Colonic mucosa (tissue), 4 donors: ENCODE data around the gene GRK5. TPM values are rescaled to one million over a fixed set of nuclear protein-coding genes. Genes with fewer than 3 reads are reported as not detected.
A peak's percentile ranks its signal among the peaks of the same experiment; 100 is the strongest.

Source experiments
- DNase-seq: peaks from one replicate; pipeline ENCODE4 v3.0.0-alpha.2; 2020
- H3K27ac ChIP-seq: fragments of 200-600 bp; one replicate; pipeline ENCODE4 v1.8.0; 2021
- H3K27me3 ChIP-seq: fragments of 200-600 bp; one replicate; pipeline ENCODE4 v1.8.0; 2021
- H3K36me3 ChIP-seq: fragments of 200-600 bp; one replicate; pipeline ENCODE4 v1.8.0; 2021
- H3K4me1 ChIP-seq: fragments of 200-600 bp; one replicate; pipeline ENCODE4 v1.8.0; 2021; ENCODE audit warnings: mild to moderate bottlenecking
- H3K4me3 ChIP-seq: fragments of 200-600 bp; one replicate; pipeline ENCODE4 v1.8.0; 2021
- H3K9ac ChIP-seq, 2 donors: one replicate each; pipeline ENCODE4 v1.7.0; 2013; ENCODE audit warnings: control low read depth in 2 of 2, low read depth in 2 of 2, low read length in 2 of 2
- H3K9me3 ChIP-seq: fragments of 200-600 bp; one replicate; pipeline ENCODE4 v1.8.0; 2021
- intact Hi-C: fragments of 100-400 bp; cut with DNase I; formaldehyde crosslinking; loops from one replicate; pipeline ENCODE4 v1.14.1; 2022
- total RNA-seq, 2 donors: library from RNA; stranded (reverse); fragmentation: NEBNext Ultra II Directional in 1 of 2; extraction: Animal tissue kit (Norgen Biotek cat#: 25700) in 1 of 2; gene quantifications; one replicate each; pipeline ENCODE4 v1.2.1, GENCODE V29; 2021
- TF ChIP-seq, protein P1 (sequence below): fragments of 200-600 bp; IDR thresholded peaks from one replicate; pipeline ENCODE4 v1.8.0; 2022; ENCODE audit warnings: antibody characterized with exemption, mild to moderate bottlenecking
- donor health status: healthy.
- donor health status: DM: no; HTN: no; CAD: no.
- donor health status: DM: no; HTN: no; CAD: no.

GRK5 gene
- total RNA-seq, 2 donors from 2014 or later = 4.6 to 12.7 TPM

DNA sequence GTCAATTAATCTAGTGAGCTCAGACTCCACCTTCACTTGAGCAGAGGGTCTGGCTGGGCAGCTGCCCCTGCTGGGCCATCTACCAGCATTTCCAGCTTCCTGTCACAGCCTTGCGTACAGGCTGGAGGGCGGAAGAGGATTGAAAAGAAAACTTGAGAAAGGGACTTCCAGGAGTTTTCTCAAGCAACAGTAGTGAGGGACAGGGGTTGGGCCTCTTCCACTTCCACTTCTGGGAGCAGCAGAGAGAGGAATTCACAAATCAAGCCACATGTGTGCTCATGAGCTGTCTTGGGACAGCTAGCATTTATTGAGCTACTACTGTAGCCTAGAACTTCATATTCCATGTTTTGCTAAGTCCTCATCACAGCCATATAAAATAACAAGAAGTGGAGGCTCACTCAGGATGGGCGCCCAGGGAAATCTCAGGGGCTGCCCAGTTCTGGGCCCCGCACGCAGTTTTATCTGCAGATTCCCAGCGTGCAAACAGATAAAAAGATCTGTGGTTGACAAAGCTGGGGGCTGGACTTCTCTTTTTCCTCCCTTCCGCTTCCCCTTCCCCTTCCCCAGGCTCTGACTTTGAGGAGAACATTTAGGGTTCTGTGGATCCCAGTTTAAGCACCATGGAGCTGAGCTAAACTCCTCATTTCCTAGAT, 199.4 kb downstream of the GRK5 start:
- TF ChIP-seq, protein P1, sequence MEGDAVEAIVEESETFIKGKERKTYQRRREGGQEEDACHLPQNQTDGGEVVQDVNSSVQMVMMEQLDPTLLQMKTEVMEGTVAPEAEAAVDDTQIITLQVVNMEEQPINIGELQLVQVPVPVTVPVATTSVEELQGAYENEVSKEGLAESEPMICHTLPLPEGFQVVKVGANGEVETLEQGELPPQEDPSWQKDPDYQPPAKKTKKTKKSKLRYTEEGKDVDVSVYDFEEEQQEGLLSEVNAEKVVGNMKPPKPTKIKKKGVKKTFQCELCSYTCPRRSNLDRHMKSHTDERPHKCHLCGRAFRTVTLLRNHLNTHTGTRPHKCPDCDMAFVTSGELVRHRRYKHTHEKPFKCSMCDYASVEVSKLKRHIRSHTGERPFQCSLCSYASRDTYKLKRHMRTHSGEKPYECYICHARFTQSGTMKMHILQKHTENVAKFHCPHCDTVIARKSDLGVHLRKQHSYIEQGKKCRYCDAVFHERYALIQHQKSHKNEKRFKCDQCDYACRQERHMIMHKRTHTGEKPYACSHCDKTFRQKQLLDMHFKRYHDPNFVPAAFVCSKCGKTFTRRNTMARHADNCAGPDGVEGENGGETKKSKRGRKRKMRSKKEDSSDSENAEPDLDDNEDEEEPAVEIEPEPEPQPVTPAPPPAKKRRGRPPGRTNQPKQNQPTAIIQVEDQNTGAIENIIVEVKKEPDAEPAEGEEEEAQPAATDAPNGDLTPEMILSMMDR = no peak
- H3K9me3 ChIP-seq = no peaks in the 10 kb centered on the region
- H3K27me3 ChIP-seq = no peaks in the 10 kb centered on the region
- H3K4me1 ChIP-seq = no peaks in the 10 kb centered on the region
- H3K4me3 ChIP-seq = no peak overlapping the region
- DNase-seq = no peak
- peak overlapping the region; percentile 55 for H3K27ac ChIP-seq
- no peak overlapping the region for H3K9ac ChIP-seq
- H3K36me3 ChIP-seq = no peaks in the 10 kb centered on the region
- intact Hi-C loops = no loop called here

DNA sequence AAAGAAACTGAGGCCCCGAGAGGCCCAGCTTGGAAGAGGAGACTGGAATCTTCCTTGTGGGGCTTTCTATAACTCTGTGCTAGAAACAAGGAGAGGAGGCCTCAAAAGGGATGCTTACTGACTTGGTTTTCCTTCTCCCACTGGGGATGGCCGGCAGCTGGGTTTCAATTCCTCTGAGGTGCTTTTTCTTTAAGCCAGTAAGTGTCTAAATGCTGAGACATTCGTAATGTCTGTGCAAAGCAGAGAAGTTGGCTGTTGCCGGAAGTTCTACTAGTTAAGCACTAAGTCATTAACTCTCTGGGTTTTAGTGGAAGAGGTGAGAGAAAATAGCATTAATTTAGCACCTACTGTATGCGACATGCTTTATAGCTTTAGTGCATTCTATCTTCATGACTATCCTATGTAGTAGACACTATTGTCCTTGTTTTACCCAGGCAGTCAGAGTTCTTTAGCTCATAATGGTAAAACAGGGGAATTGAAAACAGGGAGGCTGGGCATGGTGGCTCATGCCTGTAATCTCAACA, 199.9 kb downstream of the GRK5 start:
- Histone ChIP-seq H3K27me3 (no peaks in the 10 kb centered on the region), H3K36me3 (no peaks in the 10 kb centered on the region), H3K4me1 (no peaks in the 10 kb centered on the region), H3K4me3 (no peak overlapping the region), H3K9ac (no peak overlapping the region), H3K9me3 (no peaks in the 10 kb centered on the region), H3K27ac (peak overlapping the region; percentile 55)
- intact Hi-C loops = no loop called here
- TF ChIP-seq, protein P1 = no peak
- no peak for DNase-seq

DNA sequence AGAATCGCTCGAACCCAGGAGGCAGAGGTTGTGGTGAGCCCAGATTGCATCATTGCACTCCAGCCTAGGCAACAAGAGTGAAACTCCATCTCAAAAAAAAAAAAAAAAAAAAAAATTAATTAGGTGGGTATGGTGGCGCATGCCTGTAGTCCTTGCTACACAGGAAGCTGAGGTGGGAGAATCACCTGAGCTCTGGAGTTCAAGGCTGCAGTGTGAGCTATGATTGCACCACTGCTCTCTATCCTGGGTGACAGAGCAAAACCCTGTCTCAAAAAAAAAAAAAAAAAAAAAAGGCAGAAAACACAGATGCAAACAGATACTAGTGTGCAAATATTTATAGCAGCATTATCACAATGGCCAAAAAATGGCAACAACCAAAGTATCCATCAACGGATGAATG, 200.7 kb downstream of the GRK5 start:
- DNase-seq = no peak
- no peaks in the 10 kb centered on the region for H3K9me3 ChIP-seq
- TF ChIP-seq, protein P1 = no peak
- H3K27me3 ChIP-seq = no peaks in the 10 kb centered on the region
- H3K4me3 ChIP-seq = no peak overlapping the region
- H3K36me3 ChIP-seq = no peaks in the 10 kb centered on the region
- no peak overlapping the region for H3K27ac ChIP-seq
- no peak overlapping the region for H3K9ac ChIP-seq
- no peaks in the 10 kb centered on the region for H3K4me1 ChIP-seq
- intact Hi-C loops = no loop called here

DNA sequence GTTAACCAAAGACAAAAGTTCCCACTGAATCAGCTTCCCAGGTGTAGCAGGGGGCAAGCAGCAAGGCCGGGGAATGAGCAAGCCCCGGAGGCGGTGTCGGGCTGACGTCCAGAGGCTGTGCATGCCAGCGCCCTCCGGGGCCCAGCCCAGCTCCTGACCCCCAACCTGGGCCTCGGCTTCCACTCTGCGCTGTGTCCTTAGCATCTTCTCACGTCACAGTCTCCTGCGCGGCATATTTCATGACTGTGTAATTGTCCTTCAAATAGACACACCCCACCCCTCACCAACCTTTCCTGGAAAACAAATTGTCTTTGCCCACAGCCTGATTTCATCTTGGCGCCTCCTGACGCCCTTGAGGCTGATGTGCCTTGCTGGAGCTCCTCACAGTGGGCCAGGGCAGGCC, 201.6 kb downstream of the GRK5 start:
- H3K4me3 ChIP-seq = no peak overlapping the region
- H3K27ac ChIP-seq = peak overlapping the region; percentile 12
- no peaks in the 10 kb centered on the region for H3K27me3 ChIP-seq
- H3K4me1 ChIP-seq = no peaks in the 10 kb centered on the region
- no peaks in the 10 kb centered on the region for H3K9me3 ChIP-seq
- intact Hi-C loops = no loop called here
- TF ChIP-seq, protein P1 = no peak
- H3K36me3 ChIP-seq = no peaks in the 10 kb centered on the region
- H3K9ac ChIP-seq = peak overlapping the region in 1 of 2 donors; percentile 30
- no peak for DNase-seq

DNA sequence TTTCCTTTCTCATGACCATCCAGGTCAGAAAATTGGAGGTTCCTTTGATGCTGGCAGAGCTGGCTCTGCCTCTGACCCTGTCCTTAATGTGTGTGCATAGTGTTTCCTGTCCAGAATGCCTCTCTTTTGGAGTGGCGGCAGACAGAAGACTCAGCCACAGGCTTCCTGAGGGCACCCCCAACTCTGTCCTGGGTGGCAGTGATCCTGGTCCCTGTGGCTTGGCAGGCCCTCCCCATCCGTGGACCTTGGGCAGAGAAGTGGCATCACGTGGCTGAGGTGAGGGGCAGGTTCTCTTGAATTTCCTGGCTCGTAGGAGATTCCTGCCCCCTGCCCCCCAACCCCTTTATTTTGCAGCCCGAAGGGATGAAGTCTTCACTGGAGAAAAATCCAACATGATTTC, 202.0 kb downstream of the GRK5 start:
- no peak for DNase-seq
- H3K27ac ChIP-seq = peak overlapping the region; percentile 12
- no peak overlapping the region for H3K4me3 ChIP-seq
- intact Hi-C loops = no loop called here
- no peaks in the 10 kb centered on the region for H3K4me1 ChIP-seq
- TF ChIP-seq, protein P1 = no peak
- no peaks in the 10 kb centered on the region for H3K9me3 ChIP-seq
- H3K27me3 ChIP-seq = no peaks in the 10 kb centered on the region
- no peaks in the 10 kb centered on the region for H3K36me3 ChIP-seq
- peak overlapping the region in 1 of 2 donors; percentile 30 for H3K9ac ChIP-seq
